ENCODE data around the gene CNN2.

DNA sequence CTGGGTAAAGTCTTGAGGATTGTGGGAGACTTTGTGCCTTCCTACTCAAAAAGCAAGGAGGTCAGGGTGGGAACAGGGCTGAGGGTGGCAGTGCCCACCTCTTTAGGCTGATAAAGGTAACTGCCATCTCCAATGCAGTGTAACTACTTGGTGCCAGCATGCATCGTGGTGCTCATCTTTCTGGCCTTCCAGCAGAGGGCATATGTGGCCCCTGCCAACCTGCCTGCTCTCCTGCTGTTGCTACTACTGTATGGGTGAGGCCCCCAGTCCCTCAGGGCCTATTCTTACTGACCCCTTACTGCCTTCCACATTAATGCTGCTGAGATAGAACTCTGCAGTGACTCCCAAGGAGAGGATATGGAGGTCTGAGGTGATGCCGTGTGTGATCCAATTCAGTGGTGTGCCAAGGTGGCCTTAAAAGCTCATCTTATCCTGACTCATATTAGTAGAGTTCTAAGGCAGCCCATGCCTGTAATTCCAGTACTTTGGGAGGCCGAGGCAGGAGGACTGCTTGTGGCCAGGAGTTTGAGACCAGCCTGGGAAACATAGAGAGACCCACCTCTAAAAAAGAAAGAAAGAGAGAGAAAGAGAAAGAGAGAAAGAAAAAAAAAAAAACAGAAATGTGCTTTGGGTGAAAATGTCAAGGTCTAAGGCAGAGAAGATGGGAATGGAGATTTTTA is 30.9 kb downstream of the CNN2 start:
- TF ChIP-seq, protein P1, sequence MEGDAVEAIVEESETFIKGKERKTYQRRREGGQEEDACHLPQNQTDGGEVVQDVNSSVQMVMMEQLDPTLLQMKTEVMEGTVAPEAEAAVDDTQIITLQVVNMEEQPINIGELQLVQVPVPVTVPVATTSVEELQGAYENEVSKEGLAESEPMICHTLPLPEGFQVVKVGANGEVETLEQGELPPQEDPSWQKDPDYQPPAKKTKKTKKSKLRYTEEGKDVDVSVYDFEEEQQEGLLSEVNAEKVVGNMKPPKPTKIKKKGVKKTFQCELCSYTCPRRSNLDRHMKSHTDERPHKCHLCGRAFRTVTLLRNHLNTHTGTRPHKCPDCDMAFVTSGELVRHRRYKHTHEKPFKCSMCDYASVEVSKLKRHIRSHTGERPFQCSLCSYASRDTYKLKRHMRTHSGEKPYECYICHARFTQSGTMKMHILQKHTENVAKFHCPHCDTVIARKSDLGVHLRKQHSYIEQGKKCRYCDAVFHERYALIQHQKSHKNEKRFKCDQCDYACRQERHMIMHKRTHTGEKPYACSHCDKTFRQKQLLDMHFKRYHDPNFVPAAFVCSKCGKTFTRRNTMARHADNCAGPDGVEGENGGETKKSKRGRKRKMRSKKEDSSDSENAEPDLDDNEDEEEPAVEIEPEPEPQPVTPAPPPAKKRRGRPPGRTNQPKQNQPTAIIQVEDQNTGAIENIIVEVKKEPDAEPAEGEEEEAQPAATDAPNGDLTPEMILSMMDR (IDR thresholded peaks at IDR 0.05), result no peak
- no peak for TF ChIP-seq ZFX (IDR thresholded peaks at IDR 0.05; ENCODE audit: borderline replicate concordance)
